EL (cell line): ENCODE data around the gene ADGRA3.

Experiments used
- DNase-seq: peaks from one replicate; pipeline ENCODE4 v3.0.0-alpha.2; 2016

Gene ADGRA3

DNA sequence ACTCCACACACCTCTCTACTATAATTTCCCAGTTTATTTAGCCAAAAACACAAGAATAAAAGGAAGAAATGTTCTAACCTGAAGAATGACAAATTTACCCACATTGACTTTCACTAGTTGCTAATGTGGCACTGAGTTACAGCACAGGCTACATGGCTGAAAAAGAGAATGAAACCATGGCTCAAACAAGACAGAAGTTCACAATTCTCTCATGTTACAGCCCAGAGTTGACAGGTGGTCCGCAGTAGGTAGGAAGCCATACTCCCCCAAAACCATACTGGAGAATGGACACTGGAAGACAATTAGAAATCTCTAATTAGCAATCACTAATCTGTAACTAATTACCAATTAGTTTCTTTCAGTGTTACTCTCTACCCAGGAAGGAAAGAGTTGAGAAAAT lies 170.8 kb downstream of the ADGRA3 start:
- no peak for DNase-seq

DNA sequence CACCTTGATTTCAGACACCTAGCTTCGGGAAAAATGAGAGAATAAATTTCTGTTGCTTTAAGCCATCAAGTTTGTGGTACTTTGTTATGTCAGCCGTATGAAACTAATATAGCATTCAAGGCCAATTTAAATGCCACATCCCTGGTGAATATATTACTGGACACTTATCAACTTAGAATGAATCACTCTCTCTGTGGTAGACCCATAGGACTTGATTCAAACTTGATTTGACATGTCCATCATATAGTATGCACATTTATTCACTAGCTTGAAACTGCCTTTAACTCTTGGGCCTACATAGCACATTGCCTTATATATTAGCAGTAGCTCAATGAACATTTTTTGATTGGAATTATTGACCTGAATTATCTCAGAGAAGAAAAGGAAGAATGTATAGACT lies 172.3 kb downstream of the ADGRA3 start:
- no peak for DNase-seq

GRCh38 chr4:22339491-22339890 lies 176.4 kb downstream of the ADGRA3 start:
- DNase-seq: no peak

GRCh38 chr4:22338796-22339195 lies 177.1 kb downstream of the ADGRA3 start:
- DNase-seq: no peak
